Natural killer cell (primary cell): ENCODE results near the gene NACC2. TPM values are rescaled to one million over a fixed set of nuclear protein-coding genes. Genes with fewer than 3 reads are reported as not detected.
A peak's percentile ranks its signal among the peaks of the same experiment; 100 is the strongest.

Source experiments
- ATAC-seq, 3 donors: fragments of 150-1000 bp in 2 of 3; fragments of 200-7000 bp in 1 of 3; cut with Tn5 transposase; 1 replicate in 1 of 3; 2 replicates in 2 of 3; pipeline ENCODE4 v1.10.0; 2021; ENCODE audit warnings: mild to moderate bottlenecking in 2 of 3, moderate library complexity in 2 of 3
- DNase-seq, 2 donors: peaks; one replicate each; pipeline versions ENCODE4 v3.0.0 to v3.0.0-alpha.2; 2013 to 2021; ENCODE audit warnings: mixed read lengths in 1 of 2
- H3K27ac ChIP-seq: one replicate; pipeline ENCODE4 v1.5.1; 2013; ENCODE audit warnings: mild to moderate bottlenecking, low read length
- H3K27me3 ChIP-seq: one replicate; pipeline ENCODE4 v1.6.1; 2013; ENCODE audit warnings: low read length; ENCODE audit not compliant: control insufficient read depth, insufficient read depth
- H3K36me3 ChIP-seq: one replicate; pipeline ENCODE4 v1.6.1; 2013; ENCODE audit warnings: low read length; ENCODE audit not compliant: control insufficient read depth, insufficient read depth
- H3K4me1 ChIP-seq: one replicate; pipeline ENCODE4 v1.6.1; 2013; ENCODE audit warnings: low read length; ENCODE audit not compliant: control insufficient read depth, insufficient read depth
- H3K4me3 ChIP-seq: one replicate; pipeline ENCODE4 v1.5.1; 2013; ENCODE audit warnings: low read length
- H3K9me3 ChIP-seq: one replicate; pipeline ENCODE4 v1.6.1; 2013; ENCODE audit warnings: low read length; ENCODE audit not compliant: control insufficient read depth, insufficient read depth
- H3K27ac Mint-ChIP-seq, 2 donors: one replicate each; pipeline ENCODE4 v1.8.0; 2022; ENCODE audit warnings: mild to moderate bottlenecking in 2 of 2, mixed read lengths in 2 of 2, moderate library complexity in 1 of 2
- H3K27me3 Mint-ChIP-seq, 2 donors: one replicate each; pipeline ENCODE4 v1.8.0; 2022; ENCODE audit warnings: low read depth in 2 of 2, mixed read lengths in 2 of 2
- H3K36me3 Mint-ChIP-seq: one replicate; pipeline ENCODE4 v1.8.0; 2022; ENCODE audit warnings: mixed read lengths
- H3K4me1 Mint-ChIP-seq, 2 donors: one replicate each; pipeline ENCODE4 v1.8.0; 2022; ENCODE audit warnings: mixed read lengths in 2 of 2
- H3K4me3 Mint-ChIP-seq: one replicate; pipeline ENCODE4 v1.8.0; 2022; ENCODE audit warnings: mild to moderate bottlenecking, moderate library complexity, mixed read lengths
- H3K9me3 Mint-ChIP-seq, 2 donors: one replicate each; pipeline ENCODE4 v1.8.0; 2022; ENCODE audit warnings: mixed read lengths in 2 of 2
- CTCF ChIP-seq: fragments of 200-600 bp; IDR thresholded peaks from one replicate; pipeline ENCODE4 v1.8.0; 2022; ENCODE audit warnings: antibody characterized with exemption
- WGBS: methylation state at CpG from one replicate; pipeline ENCODE4 v1.1.7; 2013; ENCODE audit warnings: missing lambda C conversion rate; ENCODE audit not compliant: insufficient coverage; 5-methylcytosine and 5-hydroxymethylcytosine counted together
- intact Hi-C: fragments of 100-400 bp; cut with micrococcal nuclease; formaldehyde crosslinking; loops from one replicate; pipeline ENCODE4 v1.14.2; 2022
- total RNA-seq, 4 donors: library from RNA; stranded (reverse); fragments of 120-200 nt in 1 of 4; gene quantifications; one replicate each; pipeline versions ENCODE4 v1.2.3 to v1.2.4, GENCODE V29; 2013 to 2022

NACC2 gene
- total RNA-seq, 3 donors from 2014 or later (not counting 1 experiment from before 2014, with no cell fraction given), result 14.5 to 21.6 (median 21.2) TPM

GRCh38 chr9:136003411-136004218, 91.5 kb downstream of the NACC2 start:
- no peak for TF ChIP-seq CTCF
- Histone ChIP-seq H3K9me3 (no peaks in the 10 kb centered on the region), H3K27ac (no peak overlapping the region), H3K4me1 (no peaks in the 10 kb centered on the region), H3K4me3 (no peak overlapping the region), H3K27me3 (no peaks in the 10 kb centered on the region), H3K36me3 (no peaks in the 10 kb centered on the region)
- Mint-ChIP-seq H3K4me3 (no peak overlapping the region), H3K4me1 (peaks cover 0 to 4% of the 10 kb centered on the region in 2 donors), H3K36me3 (no peaks in the 10 kb centered on the region), H3K9me3 (no peaks in the 10 kb centered on the region), H3K27me3 (no peaks in the 10 kb centered on the region), H3K27ac (peak overlapping the region in 1 of 2 donors; percentile 42)
- intact Hi-C loops, result no loop called here
- whole genome bisulfite sequencing, result 68% methylated on average over 15 of the region's 15 CpGs
- ATAC-seq, result no peak
- DNase-seq, result no peak

DNA sequence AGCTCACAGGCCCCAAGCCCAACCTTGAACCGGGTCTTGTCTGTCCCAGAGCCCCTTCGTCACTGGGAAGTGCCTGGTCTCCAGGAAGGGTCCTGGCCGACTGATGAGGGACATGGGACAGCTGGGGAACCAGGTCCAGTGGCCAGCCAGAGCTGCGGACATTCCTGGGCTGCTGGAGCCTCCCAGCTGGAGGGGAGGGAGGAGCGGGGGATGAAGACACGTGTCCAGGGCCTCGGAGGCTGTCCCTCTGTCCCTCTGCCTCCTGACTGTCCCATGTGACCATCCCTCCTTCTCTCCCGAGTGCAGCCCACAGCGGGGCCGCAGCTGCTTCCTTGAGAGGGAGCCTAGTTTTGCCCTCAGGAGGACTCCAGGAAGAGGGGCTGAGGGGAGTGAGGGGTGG, 92.2 kb downstream of the NACC2 start:
- H3K9me3 Mint-ChIP-seq, result no peaks in the 10 kb centered on the region
- no peak overlapping the region for H3K4me3 Mint-ChIP-seq
- no peaks in the 10 kb centered on the region for H3K36me3 Mint-ChIP-seq
- no peaks in the 10 kb centered on the region for H3K27me3 Mint-ChIP-seq
- Histone ChIP-seq H3K9me3 (no peaks in the 10 kb centered on the region), H3K27me3 (no peaks in the 10 kb centered on the region), H3K36me3 (no peaks in the 10 kb centered on the region), H3K4me3 (no peak overlapping the region), H3K4me1 (no peaks in the 10 kb centered on the region), H3K27ac (no peak overlapping the region)
- intact Hi-C loops, result no loop called here
- 91% methylated on average over 8 of the region's 10 CpGs for WGBS
- TF ChIP-seq CTCF, result no peak
- peaks cover 0 to under 1% of the 10 kb centered on the region in 2 donors for H3K4me1 Mint-ChIP-seq
- DNase-seq (no peak), ATAC-seq (no peak)
- no peak overlapping the region for H3K27ac Mint-ChIP-seq

- Histone ChIP-seq H3K27me3 (no peaks in the 10 kb centered on the region), H3K9me3 (no peaks in the 10 kb centered on the region), H3K4me1 (no peaks in the 10 kb centered on the region), H3K36me3 (no peaks in the 10 kb centered on the region), H3K27ac (no peak overlapping the region), H3K4me3 (no peak overlapping the region)
- no peaks in the 10 kb centered on the region for H3K27me3 Mint-ChIP-seq
- DNase-seq (no peak), ATAC-seq (no peak)
- no peak overlapping the region for H3K27ac Mint-ChIP-seq
- H3K9me3 Mint-ChIP-seq, result no peaks in the 10 kb centered on the region
- no peak for TF ChIP-seq CTCF
- intact Hi-C loops, result no loop called here
- no peak overlapping the region for H3K4me3 Mint-ChIP-seq
- no peaks in the 10 kb centered on the region for H3K36me3 Mint-ChIP-seq
- no peaks in the 10 kb centered on the region for H3K4me1 Mint-ChIP-seq
- 89% methylated on average over 11 of the region's 11 CpGs for WGBS
Observed at GRCh38 chr9:136002215-136002614, 92.9 kb downstream of the NACC2 start.

GRCh38 chr9:136001231-136001630, 93.9 kb downstream of the NACC2 start:
- H3K27ac Mint-ChIP-seq, result no peak overlapping the region
- Histone ChIP-seq H3K27ac (no peak overlapping the region), H3K9me3 (no peaks in the 10 kb centered on the region), H3K36me3 (no peaks in the 10 kb centered on the region), H3K27me3 (no peaks in the 10 kb centered on the region), H3K4me3 (no peak overlapping the region), H3K4me1 (no peaks in the 10 kb centered on the region)
- H3K27me3 Mint-ChIP-seq, result no peaks in the 10 kb centered on the region
- H3K36me3 Mint-ChIP-seq, result no peaks in the 10 kb centered on the region
- DNase-seq (no peak), ATAC-seq (no peak)
- no peaks in the 10 kb centered on the region for H3K9me3 Mint-ChIP-seq
- intact Hi-C loops, result no loop called here
- H3K4me1 Mint-ChIP-seq, result no peaks in the 10 kb centered on the region
- H3K4me3 Mint-ChIP-seq, result no peak overlapping the region
- 87% methylated on average over 15 of the region's 18 CpGs for WGBS
- TF ChIP-seq CTCF, result no peak
